Measurements from ENCODE around the gene TRAPPC14. TPM values are rescaled to one million over a fixed set of nuclear protein-coding genes. Genes with fewer than 3 reads are reported as not detected.

Gene TRAPPC14
- total and polyA plus RNA-seq, 9 of the 15 experiments (the other 6 are each of a cell fraction or from before 2014, with no cell fraction given): 0.42 to 45.9 (median 18.2) TPM

GRCh38 chr7:100167912-100168323 lies 9.4 kb upstream of the TRAPPC14 start (continued):
- TF ChIP-seq HDAC1 (IDR thresholded peaks at IDR 0.05) (peak; percentile 58 to 98; a peak in 3 of 4 replicates), TCF7 (IDR thresholded peaks at IDR 0.05; ENCODE audit: borderline replicate concordance) (no peak), CXXC5 (CRISPR knock-in tag; IDR thresholded peaks at IDR 0.05) (peak; percentile 79), ZZZ3 (IDR thresholded peaks at IDR 0.05) (no peak), BACH1 (tag; IDR thresholded peaks at IDR 0.05) (no peak), ELF2 (CRISPR knock-in tag; IDR thresholded peaks at IDR 0.05) (no peak), CHCHD3 (CRISPR knock-in tag; IDR thresholded peaks at IDR 0.05) (no peak), BDP1 (IDR thresholded peaks at IDR 0.05; ENCODE audit: insufficient read depth, insufficient read length) (no peak), HNRNPUL1 (IDR thresholded peaks at IDR 0.05; ENCODE audit: low read length) (no peak), EP300 (IDR thresholded peaks at IDR 0.05; ENCODE audit: low read length) (peak; percentile 73), TEAD2 (tag; IDR thresholded peaks at IDR 0.05) (no peak), RHOXF2B (CRISPR knock-in tag; conservative IDR thresholded peaks at IDR 0.05) (no peak), ASH1L (IDR thresholded peaks at IDR 0.05; ENCODE audit: borderline replicate concordance, low read depth, partially characterized antibody) (no peak), PHF21A (IDR thresholded peaks at IDR 0.05; ENCODE audit: borderline replicate concordance, low read depth) (peak; percentile 94), ZFP30 (CRISPR knock-in tag; IDR thresholded peaks at IDR 0.05; ENCODE audit: borderline replicate concordance) (no peak)
- TF ChIP-seq, protein P1, sequence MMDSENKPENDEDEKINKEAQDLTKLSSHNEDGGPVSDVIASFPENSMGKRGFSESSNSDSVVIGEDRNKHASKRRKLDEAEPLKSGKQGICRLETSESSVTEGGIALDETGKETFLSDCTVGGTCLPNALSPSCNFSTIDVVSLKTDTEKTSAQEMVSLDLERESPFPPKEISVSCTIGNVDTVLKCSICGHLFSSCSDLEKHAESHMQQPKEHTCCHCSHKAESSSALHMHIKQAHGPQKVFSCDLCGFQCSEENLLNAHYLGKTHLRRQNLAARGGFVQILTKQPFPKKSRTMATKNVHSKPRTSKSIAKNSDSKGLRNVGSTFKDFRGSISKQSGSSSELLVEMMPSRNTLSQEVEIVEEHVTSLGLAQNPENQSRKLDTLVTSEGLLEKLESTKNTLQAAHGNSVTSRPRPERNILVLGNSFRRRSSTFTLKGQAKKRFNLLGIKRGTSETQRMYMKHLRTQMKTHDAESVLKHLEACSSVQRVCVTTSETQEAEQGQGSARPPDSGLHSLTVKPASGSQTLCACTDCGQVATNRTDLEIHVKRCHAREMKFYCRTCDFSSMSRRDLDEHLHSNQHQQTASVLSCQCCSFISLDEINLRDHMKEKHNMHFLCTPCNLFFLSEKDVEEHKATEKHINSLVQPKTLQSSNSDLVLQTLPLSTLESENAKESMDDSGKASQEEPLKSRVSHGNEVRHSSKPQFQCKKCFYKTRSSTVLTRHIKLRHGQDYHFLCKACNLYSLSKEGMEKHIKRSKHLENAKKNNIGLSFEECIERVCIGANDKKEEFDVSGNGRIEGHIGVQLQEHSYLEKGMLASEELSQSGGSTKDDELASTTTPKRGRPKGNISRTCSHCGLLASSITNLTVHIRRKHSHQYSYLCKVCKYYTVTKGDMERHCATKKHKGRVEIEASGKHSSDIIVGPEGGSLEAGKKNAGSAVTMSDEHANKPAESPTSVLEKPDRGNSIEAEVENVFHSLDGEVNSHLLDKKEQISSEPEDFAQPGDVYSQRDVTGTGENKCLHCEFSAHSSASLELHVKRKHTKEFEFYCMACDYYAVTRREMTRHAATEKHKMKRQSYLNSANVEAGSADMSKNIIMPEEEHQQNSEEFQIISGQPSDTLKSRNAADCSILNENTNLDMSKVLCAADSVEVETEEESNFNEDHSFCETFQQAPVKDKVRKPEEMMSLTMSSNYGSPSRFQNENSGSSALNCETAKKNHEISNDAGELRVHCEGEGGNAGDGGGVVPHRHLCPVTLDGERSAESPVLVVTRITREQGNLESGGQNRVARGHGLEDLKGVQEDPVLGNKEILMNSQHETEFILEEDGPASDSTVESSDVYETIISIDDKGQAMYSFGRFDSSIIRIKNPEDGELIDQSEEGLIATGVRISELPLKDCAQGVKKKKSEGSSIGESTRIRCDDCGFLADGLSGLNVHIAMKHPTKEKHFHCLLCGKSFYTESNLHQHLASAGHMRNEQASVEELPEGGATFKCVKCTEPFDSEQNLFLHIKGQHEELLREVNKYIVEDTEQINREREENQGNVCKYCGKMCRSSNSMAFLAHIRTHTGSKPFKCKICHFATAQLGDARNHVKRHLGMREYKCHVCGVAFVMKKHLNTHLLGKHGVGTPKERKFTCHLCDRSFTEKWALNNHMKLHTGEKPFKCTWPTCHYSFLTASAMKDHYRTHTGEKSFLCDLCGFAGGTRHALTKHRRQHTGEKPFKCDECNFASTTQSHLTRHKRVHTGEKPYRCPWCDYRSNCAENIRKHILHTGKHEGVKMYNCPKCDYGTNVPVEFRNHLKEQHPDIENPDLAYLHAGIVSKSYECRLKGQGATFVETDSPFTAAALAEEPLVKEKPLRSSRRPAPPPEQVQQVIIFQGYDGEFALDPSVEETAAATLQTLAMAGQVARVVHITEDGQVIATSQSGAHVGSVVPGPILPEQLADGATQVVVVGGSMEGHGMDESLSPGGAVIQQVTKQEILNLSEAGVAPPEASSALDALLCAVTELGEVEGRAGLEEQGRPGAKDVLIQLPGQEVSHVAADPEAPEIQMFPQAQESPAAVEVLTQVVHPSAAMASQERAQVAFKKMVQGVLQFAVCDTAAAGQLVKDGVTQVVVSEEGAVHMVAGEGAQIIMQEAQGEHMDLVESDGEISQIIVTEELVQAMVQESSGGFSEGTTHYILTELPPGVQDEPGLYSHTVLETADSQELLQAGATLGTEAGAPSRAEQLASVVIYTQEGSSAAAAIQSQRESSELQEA (IDR thresholded peaks at IDR 0.05; ENCODE audit: low read depth): no peak
- TF ChIP-seq, protein P2, sequence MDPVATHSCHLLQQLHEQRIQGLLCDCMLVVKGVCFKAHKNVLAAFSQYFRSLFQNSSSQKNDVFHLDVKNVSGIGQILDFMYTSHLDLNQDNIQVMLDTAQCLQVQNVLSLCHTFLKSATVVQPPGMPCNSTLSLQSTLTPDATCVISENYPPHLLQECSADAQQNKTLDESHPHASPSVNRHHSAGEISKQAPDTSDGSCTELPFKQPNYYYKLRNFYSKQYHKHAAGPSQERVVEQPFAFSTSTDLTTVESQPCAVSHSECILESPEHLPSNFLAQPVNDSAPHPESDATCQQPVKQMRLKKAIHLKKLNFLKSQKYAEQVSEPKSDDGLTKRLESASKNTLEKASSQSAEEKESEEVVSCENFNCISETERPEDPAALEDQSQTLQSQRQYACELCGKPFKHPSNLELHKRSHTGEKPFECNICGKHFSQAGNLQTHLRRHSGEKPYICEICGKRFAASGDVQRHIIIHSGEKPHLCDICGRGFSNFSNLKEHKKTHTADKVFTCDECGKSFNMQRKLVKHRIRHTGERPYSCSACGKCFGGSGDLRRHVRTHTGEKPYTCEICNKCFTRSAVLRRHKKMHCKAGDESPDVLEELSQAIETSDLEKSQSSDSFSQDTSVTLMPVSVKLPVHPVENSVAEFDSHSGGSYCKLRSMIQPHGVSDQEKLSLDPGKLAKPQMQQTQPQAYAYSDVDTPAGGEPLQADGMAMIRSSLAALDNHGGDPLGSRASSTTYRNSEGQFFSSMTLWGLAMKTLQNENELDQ (CRISPR knock-in tag; IDR thresholded peaks at IDR 0.05; ENCODE audit: borderline replicate concordance): no peak
- TF ChIP-seq, protein P3, sequence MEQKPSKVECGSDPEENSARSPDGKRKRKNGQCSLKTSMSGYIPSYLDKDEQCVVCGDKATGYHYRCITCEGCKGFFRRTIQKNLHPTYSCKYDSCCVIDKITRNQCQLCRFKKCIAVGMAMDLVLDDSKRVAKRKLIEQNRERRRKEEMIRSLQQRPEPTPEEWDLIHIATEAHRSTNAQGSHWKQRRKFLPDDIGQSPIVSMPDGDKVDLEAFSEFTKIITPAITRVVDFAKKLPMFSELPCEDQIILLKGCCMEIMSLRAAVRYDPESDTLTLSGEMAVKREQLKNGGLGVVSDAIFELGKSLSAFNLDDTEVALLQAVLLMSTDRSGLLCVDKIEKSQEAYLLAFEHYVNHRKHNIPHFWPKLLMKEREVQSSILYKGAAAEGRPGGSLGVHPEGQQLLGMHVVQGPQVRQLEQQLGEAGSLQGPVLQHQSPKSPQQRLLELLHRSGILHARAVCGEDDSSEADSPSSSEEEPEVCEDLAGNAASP (IDR thresholded peaks at IDR 0.05): no peak
